NCI-H2107 (cell line): ENCODE measurements around the gene PCDH9.

Source experiments
- DNase-seq: peaks from one replicate; lab custom pipeline; 2025; lab: John Stamatoyannopoulos, UW

PCDH9 gene

DNA sequence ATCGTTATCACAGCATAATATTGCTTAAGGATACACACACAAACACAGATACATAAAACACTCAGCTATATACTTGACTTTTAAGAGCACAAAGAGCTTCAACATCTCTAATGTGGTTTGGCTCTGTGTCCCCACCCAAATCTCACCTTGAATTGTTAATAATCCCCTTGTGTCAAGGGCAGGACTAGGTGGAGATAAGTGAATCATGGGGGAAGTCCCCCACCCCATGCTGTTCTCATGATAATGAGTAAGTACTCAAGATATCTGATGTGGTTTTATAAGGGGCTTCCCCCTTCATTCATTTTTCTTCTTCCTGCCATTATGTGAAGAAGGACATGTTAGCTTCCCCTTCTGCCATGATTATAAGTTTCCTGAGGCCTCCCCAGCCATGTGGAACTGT is 481.4 kb downstream of the PCDH9 start:
- no peak for DNase-seq

DNA sequence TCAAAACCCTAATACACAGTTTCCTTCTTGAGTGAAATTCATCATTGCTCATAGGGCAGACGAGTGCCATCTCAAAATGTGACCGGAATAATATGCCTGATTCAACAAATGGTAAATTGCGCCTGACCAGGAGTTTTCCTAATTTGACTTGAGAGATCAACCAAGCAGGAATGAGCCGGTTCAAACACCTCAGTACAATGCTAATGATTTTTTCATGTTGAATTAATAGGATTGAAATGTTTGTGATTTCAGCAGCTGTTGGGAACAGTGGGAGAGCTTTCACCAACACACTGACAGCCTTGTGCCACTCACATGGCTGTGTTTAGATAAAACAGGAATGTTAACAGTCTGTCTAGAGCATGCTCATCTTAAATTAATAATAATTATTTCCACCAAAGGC is 484.8 kb downstream of the PCDH9 start:
- DNase-seq = no peak

DNA sequence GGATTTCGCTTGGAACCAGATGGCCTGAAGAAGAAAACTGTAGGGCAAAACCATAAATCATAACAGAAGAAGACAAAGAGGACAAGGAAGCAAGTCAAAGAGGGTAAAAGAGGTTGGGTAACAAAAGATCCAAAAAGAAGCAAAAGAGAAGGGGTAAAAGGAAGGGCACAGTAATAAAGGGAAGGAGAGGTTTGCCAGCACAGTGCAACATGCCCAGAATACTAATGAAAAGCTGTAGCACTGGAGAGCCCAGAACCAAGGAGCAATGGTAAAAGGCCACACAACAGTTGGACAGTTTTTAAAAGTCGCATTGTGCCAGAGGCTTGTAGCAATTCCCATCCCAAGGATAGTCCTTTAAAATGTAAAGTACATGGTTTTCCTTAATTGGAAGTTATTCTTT is 506.6 kb downstream of the PCDH9 start:
- DNase-seq = no peak

DNA sequence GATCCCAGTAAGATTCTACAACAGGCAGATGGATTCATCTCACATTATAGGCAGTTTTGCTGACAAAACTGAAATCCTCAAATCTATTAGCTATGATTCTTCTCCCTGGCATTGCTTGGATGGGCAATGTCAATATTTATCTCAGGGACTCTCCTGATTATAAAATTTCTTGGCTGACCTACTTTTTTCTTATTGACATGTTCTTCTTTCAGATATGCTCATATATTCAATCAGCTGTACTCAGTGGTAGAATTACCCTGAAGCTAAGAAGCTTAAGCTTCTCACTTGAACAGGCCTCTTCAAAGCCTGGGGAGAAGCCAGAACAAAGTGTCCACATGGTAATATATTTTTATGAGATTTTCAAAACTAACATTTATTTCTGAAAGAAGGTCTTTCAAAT is 513.6 kb downstream of the PCDH9 start:
- no peak for DNase-seq

DNA sequence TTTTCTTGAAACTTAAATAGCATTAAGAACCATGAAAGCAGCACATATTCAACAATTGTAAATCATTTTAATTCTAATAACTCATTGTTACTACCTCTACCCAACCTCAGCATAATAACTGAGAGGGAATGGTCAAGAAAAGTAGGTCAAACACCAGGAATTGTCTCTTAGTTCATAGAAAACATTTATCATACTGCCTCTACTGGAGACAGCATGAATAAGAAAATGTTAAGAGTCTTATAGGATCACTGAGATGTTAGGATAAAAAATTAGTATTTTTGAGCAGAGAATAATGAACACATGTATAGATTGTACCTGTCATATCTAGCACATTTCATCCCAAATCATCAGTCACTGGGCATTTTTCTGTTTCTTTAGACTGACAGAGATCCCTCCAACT is 515.3 kb downstream of the PCDH9 start:
- no peak for DNase-seq

DNA sequence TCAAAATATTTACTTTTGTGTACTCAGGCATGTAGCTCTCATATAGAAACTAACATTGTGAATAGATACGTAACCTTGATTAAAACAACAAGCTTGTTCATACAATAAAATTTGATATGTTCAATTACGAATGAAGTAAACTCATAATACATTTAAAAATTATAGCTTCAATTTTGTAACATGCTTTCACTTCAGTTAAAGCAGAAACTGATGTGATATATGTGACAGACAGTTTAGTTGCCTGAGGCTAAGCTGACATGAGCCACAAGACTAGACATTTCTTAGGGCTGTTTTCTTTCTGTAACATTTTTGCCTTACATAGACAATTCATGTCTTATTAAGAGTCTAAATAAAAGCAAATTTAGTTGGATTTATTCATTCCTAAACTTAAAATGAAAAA is 526.0 kb downstream of the PCDH9 start:
- no peak for DNase-seq

DNA sequence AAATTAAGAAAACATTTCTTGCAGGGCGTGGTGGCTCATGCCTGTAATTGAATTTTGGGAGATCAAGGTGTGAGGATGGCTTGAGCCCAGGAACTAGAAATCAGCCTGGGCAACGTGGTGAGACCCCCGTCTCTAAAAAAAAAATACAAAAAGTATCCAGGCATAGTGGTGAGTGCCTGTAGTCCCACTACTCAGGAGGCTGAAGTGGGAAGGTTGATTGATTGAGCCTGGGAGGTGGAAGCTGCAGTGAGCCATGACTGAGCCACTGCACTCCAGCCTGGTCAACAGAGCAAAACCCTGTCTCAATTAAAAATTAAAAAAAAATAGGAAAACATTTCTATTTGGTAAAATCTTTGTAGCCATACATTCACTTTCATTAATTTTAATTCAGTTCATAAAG is 526.5 kb downstream of the PCDH9 start:
- no peak for DNase-seq

DNA sequence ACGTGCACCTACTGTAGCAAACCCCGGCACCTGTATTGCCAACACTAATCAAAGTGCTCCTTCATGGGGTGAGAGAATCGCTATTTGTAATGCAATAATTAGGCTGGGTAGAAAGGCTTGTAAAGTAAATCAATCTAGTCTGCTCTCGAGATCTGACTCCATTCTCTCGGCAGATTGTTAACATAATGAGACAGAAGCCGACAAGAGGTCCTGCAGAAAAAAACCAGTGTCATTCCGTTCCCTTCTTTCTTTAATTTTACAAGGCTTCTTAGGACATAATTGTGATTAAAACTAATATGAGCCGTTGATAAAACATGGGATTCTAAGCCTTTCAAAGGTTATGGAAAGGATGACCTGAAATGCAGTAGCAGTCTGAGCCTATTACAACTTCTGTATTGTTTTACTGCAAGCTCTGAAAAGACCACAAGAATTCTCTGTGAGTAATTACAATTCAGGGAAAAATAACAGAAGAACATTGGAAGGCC is 530.0 kb downstream of the PCDH9 start:
- DNase-seq = no peak

DNA sequence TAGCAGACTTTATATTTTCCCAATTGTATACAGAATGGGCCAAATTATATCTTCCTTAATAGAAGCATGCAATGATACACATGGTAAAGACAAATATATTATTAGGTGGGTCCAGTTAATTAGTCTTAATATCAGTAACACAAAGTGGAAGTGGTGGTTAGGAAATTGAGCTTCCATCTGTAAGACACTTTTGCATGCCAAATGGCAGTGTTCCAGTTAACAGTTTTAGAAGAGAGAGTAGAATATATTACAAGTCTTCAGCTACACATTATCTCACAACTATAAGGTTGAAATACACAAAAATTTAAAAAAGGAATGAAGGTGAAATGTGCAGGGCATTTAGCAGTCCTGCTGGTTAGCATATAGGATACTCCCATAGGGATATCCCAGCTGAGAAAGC is 536.5 kb downstream of the PCDH9 start:
- no peak for DNase-seq

DNA sequence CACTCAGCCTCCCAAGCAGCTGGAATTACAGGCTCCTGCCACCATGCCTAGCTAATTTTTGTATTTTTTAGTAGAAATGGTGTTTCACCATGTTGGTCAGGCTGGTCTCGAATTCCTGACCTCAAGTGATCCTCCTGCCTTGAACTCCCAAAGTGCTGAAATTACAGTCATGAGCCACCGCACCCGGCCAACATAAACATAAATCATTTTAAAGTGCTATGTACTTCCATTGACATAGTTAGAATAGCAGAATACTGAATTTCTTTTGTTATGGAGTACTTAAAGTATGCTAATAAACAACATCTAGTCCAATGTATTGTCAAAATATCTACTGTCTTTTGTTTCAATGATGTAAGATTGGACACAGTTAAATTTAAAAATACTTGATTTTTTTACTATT is 539.0 kb downstream of the PCDH9 start:
- no peak for DNase-seq

DNA sequence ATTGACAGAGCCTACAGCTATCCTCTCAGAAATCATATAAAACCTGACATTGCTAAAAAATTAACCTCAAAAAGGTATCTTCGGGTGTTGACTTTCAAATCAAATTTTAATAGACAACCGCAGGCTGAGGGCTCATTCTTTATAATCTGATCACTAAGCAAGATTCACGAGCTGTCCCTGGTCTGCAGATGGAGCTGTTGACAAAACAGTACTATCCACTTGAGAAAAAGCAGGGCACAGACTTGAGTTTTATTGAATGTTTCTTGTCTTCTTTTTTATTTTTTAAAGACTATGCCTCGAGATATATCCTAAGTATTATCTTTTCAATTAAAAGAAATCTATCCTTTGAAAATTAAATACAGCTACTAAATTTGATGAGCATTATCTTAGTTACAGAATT is 540.5 kb downstream of the PCDH9 start:
- DNase-seq = no peak

DNA sequence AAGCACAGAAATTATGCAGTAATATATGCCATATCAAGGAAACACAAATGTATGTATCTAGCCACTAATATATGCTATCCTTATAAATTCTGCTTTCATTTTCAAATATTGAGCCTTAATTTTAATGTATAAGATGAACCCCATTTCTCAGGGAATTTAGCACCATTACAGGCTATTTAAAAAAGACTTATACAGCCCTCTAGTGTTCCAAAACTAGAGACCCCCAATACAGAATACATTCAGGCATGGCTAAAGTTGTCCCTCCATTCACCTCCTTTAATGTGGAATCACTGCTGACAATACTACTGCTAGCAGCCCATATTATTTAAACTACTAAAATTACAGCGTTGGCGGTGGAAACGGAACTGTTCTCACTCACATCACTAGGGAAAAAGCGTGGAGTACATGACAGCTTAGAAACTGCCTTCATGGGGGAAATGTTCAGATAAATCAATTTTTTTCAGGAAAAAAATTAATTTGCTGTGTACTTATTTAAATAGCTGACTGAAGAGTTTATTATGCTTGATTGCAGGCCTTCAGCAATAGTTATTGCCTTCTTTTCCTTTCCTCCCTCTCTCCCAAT is 541.0 kb downstream of the PCDH9 start:
- no peak for DNase-seq

DNA sequence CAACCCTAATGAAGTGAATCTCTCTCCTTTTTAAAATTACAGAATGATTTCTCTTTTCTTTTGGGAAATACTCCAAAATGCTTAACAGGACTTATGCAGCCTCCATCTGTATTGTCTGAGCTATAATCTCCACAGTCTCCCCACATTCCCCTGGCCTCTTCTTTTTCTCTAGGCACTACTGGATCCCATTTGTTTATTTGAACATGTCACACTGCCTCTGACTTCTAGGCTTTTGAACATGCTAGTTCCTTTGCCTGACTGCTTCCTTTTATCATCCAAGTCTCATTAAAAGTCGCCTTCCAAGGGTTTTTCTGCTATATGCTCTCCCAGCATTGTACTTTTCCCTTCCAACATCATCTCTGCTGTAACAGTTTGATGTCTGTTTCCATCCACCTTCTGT is 548.7 kb downstream of the PCDH9 start:
- DNase-seq = no peak

DNA sequence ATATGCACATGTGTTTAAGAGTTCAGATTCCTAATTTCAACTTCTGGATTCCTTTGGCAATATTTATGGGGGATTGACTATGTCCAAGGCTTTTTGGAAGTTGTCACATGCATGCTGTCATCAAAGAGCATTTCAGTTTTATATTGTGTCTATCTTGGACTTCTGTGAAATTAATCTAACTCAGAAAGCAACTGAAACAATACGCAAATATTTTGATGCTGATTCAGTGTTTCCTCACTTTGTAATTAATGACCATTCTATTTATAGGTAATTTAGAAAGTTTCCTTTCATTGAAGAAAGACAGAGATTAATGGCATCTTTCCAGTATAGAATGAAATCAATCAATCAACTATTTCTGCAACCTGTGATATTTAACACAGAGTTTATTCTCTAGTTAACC is 550.1 kb downstream of the PCDH9 start:
- DNase-seq = no peak

DNA sequence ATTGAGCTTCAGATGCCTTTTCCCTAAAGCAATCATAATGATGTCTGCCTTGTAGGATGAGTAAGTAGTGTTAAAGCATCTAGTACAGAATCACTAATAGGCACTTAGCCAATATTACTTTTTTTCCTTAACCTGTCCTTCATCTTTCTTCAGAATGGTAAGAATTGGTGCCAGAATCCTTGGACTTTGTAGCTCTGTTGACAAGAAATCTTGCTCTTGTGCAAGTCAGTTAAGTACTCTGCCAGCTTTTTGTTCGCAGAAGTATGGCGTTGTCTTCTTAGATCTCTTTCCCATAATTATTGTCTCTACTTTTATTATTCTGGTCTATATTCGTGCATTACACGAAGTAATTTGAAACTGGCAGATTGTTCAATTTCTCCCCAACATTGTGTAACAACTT is 554.5 kb downstream of the PCDH9 start:
- DNase-seq = no peak

DNA sequence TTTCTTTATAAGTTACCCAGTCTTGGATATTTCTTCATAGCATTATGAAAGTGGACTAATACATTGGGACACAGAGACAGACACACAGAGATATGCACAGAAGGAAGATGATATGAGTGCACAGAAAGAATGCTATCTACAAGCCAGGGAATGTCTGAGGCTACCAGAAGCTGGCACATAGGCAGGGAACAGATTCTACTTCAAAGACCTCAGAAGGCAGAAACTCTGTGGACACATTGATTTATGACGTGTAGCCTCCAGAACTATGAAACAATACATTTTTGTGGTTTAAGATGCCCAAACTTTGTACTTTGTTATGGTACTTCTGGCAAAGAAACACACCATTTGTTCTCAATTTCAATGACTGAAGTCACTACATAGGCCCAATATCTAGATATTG is 556.7 kb downstream of the PCDH9 start:
- no peak for DNase-seq

DNA sequence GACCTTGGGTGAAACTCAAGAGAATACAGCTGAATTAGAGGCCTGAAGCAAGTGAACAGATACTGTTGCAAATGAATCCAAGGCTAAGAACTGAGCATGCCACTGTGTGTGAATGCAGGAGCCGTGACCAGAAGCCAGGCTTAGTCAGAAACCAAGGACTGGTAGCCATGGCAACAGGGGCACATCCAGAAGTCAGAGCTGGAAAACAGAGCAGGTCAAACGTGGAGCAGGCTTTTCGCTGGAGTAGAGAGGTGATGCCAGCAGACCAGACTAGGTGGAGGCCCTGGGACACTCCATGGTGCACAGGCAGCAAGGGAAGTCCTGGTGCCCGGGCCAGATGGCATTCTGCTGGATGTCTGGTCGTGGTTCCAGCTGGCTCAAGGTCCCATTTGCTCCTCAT is 564.1 kb downstream of the PCDH9 start:
- DNase-seq = peak; percentile 7

DNA sequence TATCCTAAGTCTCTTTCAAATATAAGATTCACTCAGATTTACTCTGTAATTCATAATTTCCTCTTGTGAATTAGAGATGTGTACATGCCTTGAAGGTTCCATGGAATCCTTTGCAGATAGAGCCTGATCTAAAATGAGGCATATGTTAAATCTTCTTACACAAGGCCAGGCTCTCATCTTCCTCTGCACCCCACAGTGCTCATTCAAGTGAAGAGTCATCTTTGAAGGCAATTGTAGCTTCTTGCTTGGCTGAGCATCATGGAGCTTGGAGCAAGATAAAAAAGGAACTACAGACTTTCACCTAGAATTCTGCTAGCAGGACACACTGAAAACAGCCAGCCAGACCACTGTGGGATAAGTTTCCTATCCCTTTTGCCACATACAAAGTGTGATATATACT is 566.4 kb downstream of the PCDH9 start:
- no peak for DNase-seq

DNA sequence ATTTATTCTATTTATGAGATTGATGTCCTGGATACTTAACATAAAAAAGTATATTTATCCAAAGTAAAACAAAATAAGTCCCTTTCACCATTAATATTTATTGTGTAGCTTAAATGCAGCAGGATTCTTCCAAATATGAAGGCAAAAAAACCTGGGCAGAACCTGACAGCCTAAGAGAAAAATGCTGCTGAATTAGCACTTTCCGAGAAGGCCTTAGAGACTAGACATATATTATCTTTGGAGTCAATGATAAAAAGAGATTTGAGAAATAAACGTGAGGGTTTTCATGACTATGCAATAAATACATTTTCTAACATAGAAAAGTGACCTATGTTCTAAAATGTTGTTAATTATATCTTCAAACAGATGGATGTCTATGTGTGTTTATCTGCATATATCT is 566.9 kb downstream of the PCDH9 start:
- DNase-seq = no peak

DNA sequence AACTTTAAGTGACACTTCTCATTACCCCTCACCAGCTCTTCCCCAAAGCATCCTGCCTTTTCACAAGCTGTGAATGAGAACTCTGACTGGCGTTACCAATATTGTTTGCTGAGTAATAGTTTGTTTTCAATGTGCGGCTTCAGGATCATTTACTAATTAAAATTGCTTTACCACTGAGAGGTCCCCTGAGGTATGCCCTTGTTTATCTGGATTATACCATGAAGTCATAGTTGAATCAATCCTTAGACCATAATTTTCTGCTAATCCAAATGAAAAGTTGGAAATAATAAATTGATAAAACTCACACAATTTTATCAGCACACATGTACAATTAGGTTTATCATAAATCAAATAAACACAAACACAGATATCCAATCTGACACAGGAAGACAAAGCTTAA is 568.8 kb downstream of the PCDH9 start:
- DNase-seq = no peak

DNA sequence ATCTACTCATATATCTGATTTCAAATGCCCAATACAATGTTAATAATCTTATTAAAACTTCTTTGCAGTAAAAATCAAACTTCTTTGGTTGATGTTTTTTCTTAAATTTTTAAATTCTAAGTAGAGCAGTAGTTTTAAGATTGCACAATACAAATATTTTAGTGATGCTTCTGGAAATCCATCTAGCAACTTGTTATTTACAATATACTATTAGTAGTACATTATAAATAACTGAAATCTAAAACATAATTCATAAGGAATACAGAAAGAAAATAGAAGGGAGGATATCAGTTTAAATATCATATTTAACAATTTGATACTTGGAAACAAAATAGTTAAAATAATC is 569.7 kb downstream of the PCDH9 start:
- DNase-seq = no peak

DNA sequence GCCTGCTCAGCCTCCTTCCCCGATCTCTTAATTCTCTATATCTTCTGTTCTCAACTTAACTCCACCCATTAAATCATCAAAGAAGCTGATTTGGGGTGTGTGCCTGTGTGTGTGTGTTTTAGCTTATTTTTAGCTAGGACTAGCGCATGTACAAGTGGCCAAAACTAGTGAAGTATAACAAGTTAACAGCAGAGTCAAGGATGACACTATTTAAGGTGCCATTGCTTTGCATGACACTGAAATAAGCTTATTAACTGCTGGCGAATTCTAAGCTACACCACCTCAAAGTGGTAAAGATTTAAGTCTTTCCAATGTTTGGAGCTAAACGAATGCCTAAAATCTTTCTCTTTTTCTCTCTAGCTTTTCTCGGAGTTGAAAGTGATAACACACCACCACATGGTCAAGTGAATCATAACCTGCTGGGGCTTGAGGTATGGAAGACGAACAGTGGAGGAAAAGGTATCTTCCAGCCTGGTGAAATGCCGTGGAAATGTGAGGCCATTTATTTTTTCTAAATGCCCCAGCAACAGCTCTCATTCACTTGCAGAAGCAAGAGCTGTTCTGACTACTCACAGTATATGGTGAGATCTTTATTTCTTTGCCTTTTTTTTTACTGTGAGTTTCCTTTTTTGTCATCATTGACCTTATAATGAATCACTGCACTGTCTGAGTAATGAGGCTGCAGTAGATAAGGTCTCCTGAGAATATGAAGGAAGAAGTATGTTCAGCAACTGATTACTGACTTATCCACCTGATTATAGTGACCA is 570.3 kb downstream of the PCDH9 start:
- no peak for DNase-seq

DNA sequence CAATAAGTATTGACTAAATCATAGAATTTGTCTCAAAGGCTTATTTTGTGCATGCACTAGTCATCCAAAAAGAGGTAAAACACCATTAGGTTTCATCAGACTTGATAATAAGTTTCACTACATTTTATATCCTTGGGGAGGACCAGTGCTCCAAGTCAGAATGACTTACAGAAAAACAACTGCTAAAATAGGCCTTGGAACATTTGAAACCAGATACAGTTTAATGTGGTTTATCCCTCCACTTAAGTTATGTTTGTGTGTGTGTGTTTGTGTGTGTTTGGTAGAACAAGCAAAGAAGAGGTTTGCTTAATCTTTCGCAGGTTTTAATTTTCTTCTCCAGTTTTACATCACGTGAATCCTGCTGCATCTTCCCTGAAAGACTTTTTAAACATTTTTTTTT is 570.9 kb downstream of the PCDH9 start:
- no peak for DNase-seq
